HG03025 (cell line): ENCODE data around the gene KCNJ6.
"Not testable (repeated sequence)": the region's sequence is repeated elsewhere in the genome, so short reads cannot be mapped to it uniquely, and the experiment has no call there.

Experiments
- ATAC-seq: cut with Tn5 transposase; IDR thresholded peaks from one replicate; pipeline ENCODE4 v1.9.1; 2021; ENCODE audit warnings: mild to moderate bottlenecking, moderate library complexity; ENCODE audit not compliant: unreplicated experiment, low FRiP score

The KCNJ6 gene

GRCh38 chr21:37695111-37695510, 221.1 kb downstream of the KCNJ6 start:
- no peak for ATAC-seq

GRCh38 chr21:37688952-37689659, 227.2 kb downstream of the KCNJ6 start:
- ATAC-seq = no peak

GRCh38 chr21:37686991-37687810, 229.1 kb downstream of the KCNJ6 start:
- ATAC-seq = no peak

GRCh38 chr21:37684547-37684946, 231.7 kb downstream of the KCNJ6 start:
- ATAC-seq = no peak

GRCh38 chr21:37684115-37684493, 232.2 kb downstream of the KCNJ6 start:
- ATAC-seq = no peak

GRCh38 chr21:37683396-37684114, 232.7 kb downstream of the KCNJ6 start:
- no peak for ATAC-seq

- ATAC-seq = no peak
Observed at GRCh38 chr21:37682966-37683365, 233.3 kb downstream of the KCNJ6 start.

GRCh38 chr21:37677006-37677405, 239.3 kb downstream of the KCNJ6 start:
- no peak for ATAC-seq

- ATAC-seq = no peak
Observed at GRCh38 chr21:37675202-37675801, 241.0 kb downstream of the KCNJ6 start.

GRCh38 chr21:37673801-37674575, 242.3 kb downstream of the KCNJ6 start:
- ATAC-seq = no peak

GRCh38 chr21:37671381-37671780, 244.9 kb downstream of the KCNJ6 start:
- ATAC-seq = no peak

GRCh38 chr21:37670883-37671282, 245.4 kb downstream of the KCNJ6 start:
- no peak for ATAC-seq

- no peak for ATAC-seq
Observed at GRCh38 chr21:37669249-37669648, 247.0 kb downstream of the KCNJ6 start.

GRCh38 chr21:37668462-37669239, 247.6 kb downstream of the KCNJ6 start:
- no peak for ATAC-seq

GRCh38 chr21:37667380-37667779, 248.9 kb downstream of the KCNJ6 start:
- ATAC-seq = no peak

- ATAC-seq = no peak
Observed at GRCh38 chr21:37665230-37666024, 250.8 kb downstream of the KCNJ6 start.

GRCh38 chr21:37662227-37662626, 254.0 kb downstream of the KCNJ6 start:
- ATAC-seq = not testable (repeated sequence)

- ATAC-seq = no peak
Observed at GRCh38 chr21:37660709-37661108, 255.5 kb downstream of the KCNJ6 start.

- no peak for ATAC-seq
Observed at GRCh38 chr21:37659874-37660273, 256.4 kb downstream of the KCNJ6 start.
